Esophagus (tissue), 2 donors: ENCODE results near the gene DEFB115. TPM values are rescaled to one million over a fixed set of nuclear protein-coding genes. Genes with fewer than 3 reads are reported as not detected.

ENCODE experiments used
- polyA plus RNA-seq, 2 donors: library from polyadenylated mRNA; stranded (reverse); fragments of 200-250 nt; gene quantifications; one replicate each; pipeline ENCODE4 v1.2.3, GENCODE V29; 2013
- donor health status: healthy with polysubstance abuse.
- donor health status: Bipolar disorder and iron deficiency.

The DEFB115 gene
- polyA plus RNA-seq, 2 donors: not detected

Other genes with a start within 250 kb of the DEFB115 start
- gene DEFB116, start 50.9 kb downstream of the DEFB115 start, polyA plus RNA-seq: not detected
- gene DEFB118, start 110.9 kb downstream of the DEFB115 start, polyA plus RNA-seq: not detected
- not detected for gene DEFB119, start 132.9 kb downstream of the DEFB115 start, polyA plus RNA-seq
- not detected for gene DEFB121, start 148.6 kb downstream of the DEFB115 start, polyA plus RNA-seq
- gene DEFB123, start 183.0 kb downstream of the DEFB115 start, polyA plus RNA-seq: not detected
- gene DEFB124, start 217.5 kb downstream of the DEFB115 start, polyA plus RNA-seq: under 1 TPM in 1 of 2 donors, not detected in 1; 0.16 TPM
- under 1 TPM; 0.31 to 0.60 TPM for gene REM1, start 217.6 kb downstream of the DEFB115 start, polyA plus RNA-seq